BLaER1 (cell line): ENCODE measurements around the gene LMO2.
"Not testable (repeated sequence)": the region's sequence is repeated elsewhere in the genome, so short reads cannot be mapped to it uniquely, and the experiment has no call there.

Source experiments
- H3K27ac ChIP-seq: shearing (Covaris generic); formaldehyde crosslinking; 2 replicates; pipeline ENCODE4 v1.8.1; 2022
- H3K27me3 ChIP-seq: shearing (Covaris generic); formaldehyde crosslinking; 2 replicates; pipeline ENCODE4 v1.8.1; 2022
- H3K36me3 ChIP-seq: shearing (Covaris generic); formaldehyde crosslinking; 2 replicates; pipeline ENCODE4 v1.8.1; 2022
- H3K4me1 ChIP-seq: shearing (Covaris generic); formaldehyde crosslinking; 2 replicates; pipeline ENCODE4 v1.8.1; 2022
- H3K4me2 ChIP-seq: shearing (Covaris generic); formaldehyde crosslinking; 2 replicates; pipeline ENCODE4 v1.8.1; 2022
- H3K4me3 ChIP-seq: shearing (Covaris generic); formaldehyde crosslinking; 2 replicates; pipeline ENCODE4 v1.8.1; 2022
- H3K9ac ChIP-seq: shearing (Covaris generic); formaldehyde crosslinking; 2 replicates; pipeline ENCODE4 v1.8.1; 2022
- H3K9me3 ChIP-seq: shearing (Covaris generic); formaldehyde crosslinking; 2 replicates; pipeline ENCODE4 v1.8.1; 2022
- H4K20me1 ChIP-seq: shearing (Covaris generic); formaldehyde crosslinking; 2 replicates; pipeline ENCODE4 v1.8.1; 2022
- Cebpa-rat ChIP-seq: shearing (Covaris generic); IDR thresholded peaks from 2 replicates; pipeline ENCODE4 v1.8.1; 2022

Gene LMO2

GRCh38 chr11:33931067-33931466, 39.2 kb upstream of the LMO2 start:
- peak overlapping the region; percentile 70 for H3K4me2 ChIP-seq
- peak overlapping the region; percentile 78; the same call in 1 of the 2 replicates for H3K27ac ChIP-seq
- H3K9ac ChIP-seq, result no peak overlapping the region
- TF ChIP-seq Cebpa-rat, result no peak
- peaks cover 26% of the 10 kb centered on the region for H3K9me3 ChIP-seq
- no peaks in the 10 kb centered on the region for H4K20me1 ChIP-seq
- H3K36me3 ChIP-seq, result peaks cover 3% of the 10 kb centered on the region; the same call in 1 of the 2 replicates
- H3K27me3 ChIP-seq, result no peaks in the 10 kb centered on the region; the same call in 1 of the 2 replicates
- no peak overlapping the region for H3K4me3 ChIP-seq
- H3K4me1 ChIP-seq, result peaks cover 47% of the 10 kb centered on the region

GRCh38 chr11:33930317-33931021, 38.6 kb upstream of the LMO2 start:
- Histone ChIP-seq H3K36me3 (peaks cover 3% of the 10 kb centered on the region; the same call in 1 of the 2 replicates), H3K27ac (peak overlapping the region; percentile 78), H3K27me3 (no peaks in the 10 kb centered on the region; the same call in 1 of the 2 replicates), H3K4me3 (no peak overlapping the region), H3K4me1 (peaks cover 41% of the 10 kb centered on the region), H3K9me3 (peaks cover 26% of the 10 kb centered on the region), H3K9ac (peak overlapping the region; percentile 5; the same call in 1 of the 2 replicates), H3K4me2 (peak overlapping the region; percentile 70), H4K20me1 (no peaks in the 10 kb centered on the region)
- TF ChIP-seq Cebpa-rat, result peak; percentile 84

- Histone ChIP-seq H3K4me3 (no peak overlapping the region), H3K36me3 (peaks cover 3% of the 10 kb centered on the region; the same call in 1 of the 2 replicates), H4K20me1 (no peaks in the 10 kb centered on the region), H3K4me2 (no peak overlapping the region), H3K9me3 (peaks cover 24% of the 10 kb centered on the region), H3K4me1 (peaks cover 28% of the 10 kb centered on the region), H3K27ac (no peak overlapping the region), H3K9ac (no peak overlapping the region), H3K27me3 (no peaks in the 10 kb centered on the region; the same call in 1 of the 2 replicates)
- no peak for TF ChIP-seq Cebpa-rat
Measured at GRCh38 chr11:33928564-33928963, 36.7 kb upstream of the LMO2 start.

GRCh38 chr11:33926671-33927552, 35.0 kb upstream of the LMO2 start:
- no peak for TF ChIP-seq Cebpa-rat
- no peak overlapping the region for H3K4me3 ChIP-seq
- no peak overlapping the region for H3K9ac ChIP-seq
- peaks cover 7% of the 10 kb centered on the region for H3K9me3 ChIP-seq
- H4K20me1 ChIP-seq, result no peaks in the 10 kb centered on the region
- peaks cover 24% of the 10 kb centered on the region for H3K4me1 ChIP-seq
- peaks cover 3% of the 10 kb centered on the region; the same call in 1 of the 2 replicates for H3K27me3 ChIP-seq
- H3K27ac ChIP-seq, result no peak overlapping the region
- peaks cover 2% of the 10 kb centered on the region; the same call in 1 of the 2 replicates for H3K36me3 ChIP-seq
- no peak overlapping the region for H3K4me2 ChIP-seq

- H3K4me2 ChIP-seq, result no peak overlapping the region
- H4K20me1 ChIP-seq, result no peaks in the 10 kb centered on the region
- H3K27me3 ChIP-seq, result peaks cover 3% of the 10 kb centered on the region; the same call in 1 of the 2 replicates
- H3K4me3 ChIP-seq, result no peak overlapping the region
- no peaks in the 10 kb centered on the region for H3K36me3 ChIP-seq
- no peak overlapping the region for H3K27ac ChIP-seq
- H3K4me1 ChIP-seq, result peaks cover 29% of the 10 kb centered on the region
- 0 out of 2 replicates have a peak, but pooled peaks cover 4% of the 10 kb centered on the region for H3K9me3 ChIP-seq
- H3K9ac ChIP-seq, result no peak overlapping the region
- no peak for TF ChIP-seq Cebpa-rat
Measured at GRCh38 chr11:33924341-33924740, 32.5 kb upstream of the LMO2 start.

- Histone ChIP-seq H3K9ac (no peak overlapping the region), H3K4me1 (peaks cover 29% of the 10 kb centered on the region)
- no peak for TF ChIP-seq Cebpa-rat
Measured at GRCh38 chr11:33923626-33924025, 31.8 kb upstream of the LMO2 start.

GRCh38 chr11:33920838-33921613, 29.1 kb upstream of the LMO2 start:
- no peak overlapping the region for H3K27ac ChIP-seq
- H3K27me3 ChIP-seq, result peaks cover 3% of the 10 kb centered on the region; the same call in 1 of the 2 replicates
- TF ChIP-seq Cebpa-rat, result no peak
- H3K4me3 ChIP-seq, result no peak overlapping the region
- peaks cover 29% of the 10 kb centered on the region for H3K4me1 ChIP-seq
- no peaks in the 10 kb centered on the region for H4K20me1 ChIP-seq
- H3K4me2 ChIP-seq, result peak overlapping the region; percentile 81
- peaks cover 24% of the 10 kb centered on the region for H3K9me3 ChIP-seq
- H3K36me3 ChIP-seq, result no peaks in the 10 kb centered on the region
- no peak overlapping the region for H3K9ac ChIP-seq

More at GRCh38 chr11:33923626-33924025, 31.8 kb upstream of the LMO2 start:
- peaks cover 3% of the 10 kb centered on the region; the same call in 1 of the 2 replicates for H3K27me3 ChIP-seq
- no peak overlapping the region for H3K4me3 ChIP-seq
- no peaks in the 10 kb centered on the region for H3K36me3 ChIP-seq
- H3K27ac ChIP-seq, result no peak overlapping the region
- no peak overlapping the region for H3K4me2 ChIP-seq
- H3K9me3 ChIP-seq, result peaks cover 9% of the 10 kb centered on the region; the same call in 1 of the 2 replicates
- H4K20me1 ChIP-seq, result no peaks in the 10 kb centered on the region

- Histone ChIP-seq H3K4me1 (peaks cover 29% of the 10 kb centered on the region), H3K9ac (no peak overlapping the region), H3K27me3 (peaks cover 3% of the 10 kb centered on the region; the same call in 1 of the 2 replicates), H3K27ac (no peak overlapping the region), H3K9me3 (peaks cover 24% of the 10 kb centered on the region), H4K20me1 (no peaks in the 10 kb centered on the region), H3K36me3 (no peaks in the 10 kb centered on the region), H3K4me3 (no peak overlapping the region), H3K4me2 (peak overlapping the region; percentile 20; the same call in 1 of the 2 replicates)
- no peak for TF ChIP-seq Cebpa-rat
Measured at GRCh38 chr11:33919645-33920044, 27.8 kb upstream of the LMO2 start.

- H3K4me2 ChIP-seq, H3K4me3 ChIP-seq, H3K27ac ChIP-seq, H4K20me1 ChIP-seq, H3K9ac ChIP-seq, H3K36me3 ChIP-seq, H3K27me3 ChIP-seq: not testable (repeated sequence)
- Histone ChIP-seq H3K9me3 (peaks cover 30% of the 10 kb centered on the region), H3K4me1 (peaks cover 35% of the 10 kb centered on the region)
Measured at GRCh38 chr11:33917402-33917801, 25.5 kb upstream of the LMO2 start.
